ENCODE data around the gene GPR137.

DNA sequence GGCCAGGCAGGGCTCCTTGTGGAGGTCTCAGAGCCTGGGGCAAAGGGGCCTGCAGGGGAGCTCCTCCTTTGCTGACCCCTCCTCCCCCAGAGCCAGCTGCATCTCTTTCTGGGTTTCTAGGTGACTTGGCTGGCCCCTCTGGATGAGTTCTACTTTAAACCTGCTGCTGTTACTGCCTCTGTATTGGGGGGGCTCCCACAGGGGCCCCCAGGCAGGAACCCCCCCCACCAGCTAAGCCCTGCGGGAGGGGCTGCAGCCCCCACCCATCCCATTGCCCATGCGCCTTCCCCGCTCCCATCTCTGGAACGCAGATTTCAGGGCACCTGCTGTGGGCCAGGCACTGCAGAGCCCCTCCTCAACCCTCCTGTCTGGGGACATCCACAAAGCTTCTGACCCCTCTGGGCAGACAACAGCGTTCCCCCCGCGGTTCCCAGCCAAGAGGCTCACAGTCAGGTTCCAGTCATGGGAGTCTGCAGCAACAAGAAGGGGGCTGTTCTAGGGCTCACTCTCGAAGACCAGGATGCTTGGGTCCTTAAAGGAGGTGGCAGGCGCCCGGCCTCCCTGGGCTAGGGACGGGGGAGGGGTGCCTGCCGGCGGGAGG lies 35.1 kb upstream of the GPR137 start:
- TF ChIP-seq POLR2AphosphoS5 (IDR thresholded peaks at IDR 0.05): no peak
- TF ChIP-seq, protein P1, sequence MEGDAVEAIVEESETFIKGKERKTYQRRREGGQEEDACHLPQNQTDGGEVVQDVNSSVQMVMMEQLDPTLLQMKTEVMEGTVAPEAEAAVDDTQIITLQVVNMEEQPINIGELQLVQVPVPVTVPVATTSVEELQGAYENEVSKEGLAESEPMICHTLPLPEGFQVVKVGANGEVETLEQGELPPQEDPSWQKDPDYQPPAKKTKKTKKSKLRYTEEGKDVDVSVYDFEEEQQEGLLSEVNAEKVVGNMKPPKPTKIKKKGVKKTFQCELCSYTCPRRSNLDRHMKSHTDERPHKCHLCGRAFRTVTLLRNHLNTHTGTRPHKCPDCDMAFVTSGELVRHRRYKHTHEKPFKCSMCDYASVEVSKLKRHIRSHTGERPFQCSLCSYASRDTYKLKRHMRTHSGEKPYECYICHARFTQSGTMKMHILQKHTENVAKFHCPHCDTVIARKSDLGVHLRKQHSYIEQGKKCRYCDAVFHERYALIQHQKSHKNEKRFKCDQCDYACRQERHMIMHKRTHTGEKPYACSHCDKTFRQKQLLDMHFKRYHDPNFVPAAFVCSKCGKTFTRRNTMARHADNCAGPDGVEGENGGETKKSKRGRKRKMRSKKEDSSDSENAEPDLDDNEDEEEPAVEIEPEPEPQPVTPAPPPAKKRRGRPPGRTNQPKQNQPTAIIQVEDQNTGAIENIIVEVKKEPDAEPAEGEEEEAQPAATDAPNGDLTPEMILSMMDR (IDR thresholded peaks at IDR 0.05): no peak

All from transverse colon (tissue), 4 donors.